ENCODE measurements around the gene HACD1. TPM values are rescaled to one million over a fixed set of nuclear protein-coding genes. Genes with fewer than 3 reads are reported as not detected.
"Not testable (repeated sequence)": the region's sequence is repeated elsewhere in the genome, so short reads cannot be mapped to it uniquely, and the experiment has no call there.

The HACD1 gene
- total RNA-seq, 2 experiments from 2014 or later = 1.7 to 2.2 TPM

GRCh38 chr10:17609523-17610079, 7.6 kb downstream of the HACD1 start:
- Mint-ChIP-seq H3K4me1 (no peaks in the 10 kb centered on the region), H3K27me3 (no peaks in the 10 kb centered on the region), H3K4me3 (no peak overlapping the region), H3K27ac (no peak overlapping the region), H3K36me3 (ENCODE audit: low read depth) (no peaks in the 10 kb centered on the region), H3K9me3 (ENCODE audit: low read depth) (no peaks in the 10 kb centered on the region)
- no peak for DNase-seq
- POLR2A ChIA-PET = no interaction called here
- intact Hi-C loops (cut with DNase I, micrococcal nuclease) = loop anchor here in 1 of 2 experiments (2.0 to 10.0 kb wide), 4 partner anchors 202 to 785 kb away; no protein-coding TSS in a partner anchor
- CTCF ChIA-PET = interaction anchor here (0.5 to 3.7 kb wide), 4 partner anchors 10 to 134 kb away, joined by 3 to 19 read pairs (median 4); no protein-coding TSS in a partner anchor
- ATAC-seq = no peak

GRCh38 chr10:17607603-17608332, 9.4 kb downstream of the HACD1 start:
- peak; percentile 14 for DNase-seq
- ChIA-PET CTCF (interaction anchor here (0.8 to 3.7 kb wide), 6 partner anchors 9 to 134 kb away, joined by 3 to 19 read pairs (median 3); partner anchors contain the start of gene HACD1), POLR2A (no interaction called here)
- no peaks in the 10 kb centered on the region for H3K4me1 Mint-ChIP-seq
- peak; percentile 86 for ATAC-seq
- no peak overlapping the region for H3K4me3 Mint-ChIP-seq
- H3K27me3 Mint-ChIP-seq = no peaks in the 10 kb centered on the region
- no peaks in the 10 kb centered on the region for H3K9me3 Mint-ChIP-seq (ENCODE audit: low read depth)
- no peak overlapping the region for H3K27ac Mint-ChIP-seq
- intact Hi-C loops (cut with DNase I, micrococcal nuclease) = loop anchor here (1.0 to 5.0 kb wide), 7 partner anchors 136 to 630 kb away; no protein-coding TSS in a partner anchor
- H3K36me3 Mint-ChIP-seq (ENCODE audit: low read depth) = no peaks in the 10 kb centered on the region

GRCh38 chr10:17607060-17607459, 10.1 kb downstream of the HACD1 start:
- no peaks in the 10 kb centered on the region for H3K36me3 Mint-ChIP-seq (ENCODE audit: low read depth)
- CTCF ChIA-PET = interaction anchor here (1.0 to 1.6 kb wide), 3 partner anchors 123 to 267 kb away, joined by 3 to 6 read pairs (median 5); no protein-coding TSS in a partner anchor

DNA sequence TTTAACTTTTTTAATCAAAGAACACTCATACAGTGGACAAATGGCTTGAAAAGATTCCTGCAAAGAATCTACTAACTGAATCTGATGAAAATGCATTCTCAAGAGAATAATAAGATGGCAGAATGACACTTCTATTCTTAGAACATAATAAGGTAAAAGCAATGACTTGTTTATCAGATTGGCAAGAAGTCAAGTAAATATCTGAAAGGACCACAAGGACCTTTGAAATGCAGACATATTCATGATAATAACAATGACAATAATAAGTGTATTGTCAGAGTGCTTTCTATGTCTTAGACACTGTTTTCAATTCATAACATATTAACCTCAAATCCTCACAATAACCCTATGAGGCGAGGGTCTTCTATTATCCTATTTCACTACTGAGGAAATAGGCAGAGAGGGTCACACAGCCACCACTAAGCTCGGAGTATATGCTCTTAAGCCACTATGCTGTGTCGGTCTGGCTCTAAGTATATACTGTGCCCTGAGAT, 10.6 kb downstream of the HACD1 start:
- intact Hi-C loops (cut with DNase I, micrococcal nuclease) = loop anchor here (1.0 to 5.0 kb wide), 7 partner anchors 137 to 631 kb away; no protein-coding TSS in a partner anchor
- H3K27me3 Mint-ChIP-seq = no peaks in the 10 kb centered on the region
- no peaks in the 10 kb centered on the region for H3K36me3 Mint-ChIP-seq (ENCODE audit: low read depth)
- ATAC-seq = no peak
- POLR2A ChIA-PET = no interaction called here
- no peak for DNase-seq
- H3K4me1 Mint-ChIP-seq = no peaks in the 10 kb centered on the region
- H3K9me3 Mint-ChIP-seq (ENCODE audit: low read depth) = no peaks in the 10 kb centered on the region
- no peak overlapping the region for H3K27ac Mint-ChIP-seq
- H3K4me3 Mint-ChIP-seq = no peak overlapping the region
- CTCF ChIA-PET = interaction anchor here (0.6 to 1.8 kb wide), 10 partner anchors 15 to 267 kb away, joined by 3 to 6 read pairs (median 4); no protein-coding TSS in a partner anchor

More at GRCh38 chr10:17607060-17607459, 10.1 kb downstream of the HACD1 start:
- no peak overlapping the region for H3K4me3 Mint-ChIP-seq
- H3K27ac Mint-ChIP-seq = no peak overlapping the region
- H3K9me3 Mint-ChIP-seq (ENCODE audit: low read depth) = no peaks in the 10 kb centered on the region
- H3K4me1 Mint-ChIP-seq = no peaks in the 10 kb centered on the region
- no peak for ATAC-seq
- POLR2A ChIA-PET = no interaction called here
- H3K27me3 Mint-ChIP-seq = no peaks in the 10 kb centered on the region
- intact Hi-C loops (cut with DNase I, micrococcal nuclease) = loop anchor here (1.0 to 5.0 kb wide), 7 partner anchors 136 to 630 kb away; no protein-coding TSS in a partner anchor
- DNase-seq = no peak

DNA sequence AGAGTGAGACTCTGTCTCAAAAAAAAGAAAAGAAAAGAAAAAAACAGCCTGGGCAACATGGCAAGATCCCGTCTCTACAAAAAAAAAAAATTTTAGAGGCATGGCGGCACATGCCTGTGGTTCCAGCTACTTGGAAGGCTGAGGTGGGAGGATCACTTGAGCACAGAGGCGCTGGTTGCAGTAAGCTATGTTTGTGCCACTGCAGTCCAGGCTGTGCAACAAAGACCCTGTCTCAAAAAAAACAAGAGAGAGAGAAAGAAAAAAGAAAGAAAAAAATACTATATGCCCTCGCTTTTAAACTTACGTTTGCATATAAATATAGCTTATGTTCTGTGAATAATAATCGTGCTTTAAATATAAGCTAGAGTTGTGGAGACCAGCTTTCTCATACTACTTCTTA, 11.2 kb downstream of the HACD1 start:
- intact Hi-C loops (cut with DNase I, micrococcal nuclease) = loop anchor here (2.0 to 5.0 kb wide), 4 partner anchors 199 to 631 kb away; no protein-coding TSS in a partner anchor
- no peaks in the 10 kb centered on the region for H3K4me1 Mint-ChIP-seq
- H3K27me3 Mint-ChIP-seq = no peaks in the 10 kb centered on the region
- DNase-seq (no peak), ATAC-seq (no peak)
- H3K27ac Mint-ChIP-seq = no peak overlapping the region
- ChIA-PET CTCF (interaction anchor here (0.6 to 1.8 kb wide), 12 partner anchors 8 to 295 kb away, joined by 3 to 6 read pairs (median 4); no protein-coding TSS in a partner anchor), POLR2A (no interaction called here)
- no peaks in the 10 kb centered on the region for H3K9me3 Mint-ChIP-seq (ENCODE audit: low read depth)
- H3K4me3 Mint-ChIP-seq = no peak overlapping the region
- H3K36me3 Mint-ChIP-seq (ENCODE audit: low read depth) = no peaks in the 10 kb centered on the region

- Mint-ChIP-seq H3K9me3 (ENCODE audit: low read depth) (no peaks in the 10 kb centered on the region), H3K27me3 (no peaks in the 10 kb centered on the region), H3K27ac (no peak overlapping the region), H3K36me3 (ENCODE audit: low read depth) (no peaks in the 10 kb centered on the region), H3K4me3 (no peak overlapping the region), H3K4me1 (no peaks in the 10 kb centered on the region)
- ChIA-PET CTCF (interaction anchor here (0.6 to 0.7 kb wide), 2 partner anchors 20 to 970 kb away, joined by 3 to 5 read pairs; no protein-coding TSS in a partner anchor), POLR2A (no interaction called here)
- no peak for DNase-seq
- intact Hi-C loops (cut with DNase I, micrococcal nuclease) = no loop called here
- no peak for ATAC-seq
Measured at GRCh38 chr10:17599089-17599488, 18.1 kb downstream of the HACD1 start.

- Mint-ChIP-seq H3K4me1 (no peaks in the 10 kb centered on the region), H3K36me3 (ENCODE audit: low read depth) (no peaks in the 10 kb centered on the region), H3K27ac (no peak overlapping the region), H3K4me3 (no peak overlapping the region), H3K9me3 (ENCODE audit: low read depth) (no peaks in the 10 kb centered on the region), H3K27me3 (no peaks in the 10 kb centered on the region)
- intact Hi-C loops (cut with DNase I, micrococcal nuclease) = no loop called here
- ChIA-PET POLR2A (no interaction called here), CTCF (interaction anchor here (0.6 to 1.1 kb wide), 5 partner anchors 8 to 146 kb away, joined by 3 to 4 read pairs (median 3); no protein-coding TSS in a partner anchor)
- no peak for ATAC-seq
- DNase-seq = no peak
Measured at GRCh38 chr10:17597386-17597785, 19.8 kb downstream of the HACD1 start.

DNA sequence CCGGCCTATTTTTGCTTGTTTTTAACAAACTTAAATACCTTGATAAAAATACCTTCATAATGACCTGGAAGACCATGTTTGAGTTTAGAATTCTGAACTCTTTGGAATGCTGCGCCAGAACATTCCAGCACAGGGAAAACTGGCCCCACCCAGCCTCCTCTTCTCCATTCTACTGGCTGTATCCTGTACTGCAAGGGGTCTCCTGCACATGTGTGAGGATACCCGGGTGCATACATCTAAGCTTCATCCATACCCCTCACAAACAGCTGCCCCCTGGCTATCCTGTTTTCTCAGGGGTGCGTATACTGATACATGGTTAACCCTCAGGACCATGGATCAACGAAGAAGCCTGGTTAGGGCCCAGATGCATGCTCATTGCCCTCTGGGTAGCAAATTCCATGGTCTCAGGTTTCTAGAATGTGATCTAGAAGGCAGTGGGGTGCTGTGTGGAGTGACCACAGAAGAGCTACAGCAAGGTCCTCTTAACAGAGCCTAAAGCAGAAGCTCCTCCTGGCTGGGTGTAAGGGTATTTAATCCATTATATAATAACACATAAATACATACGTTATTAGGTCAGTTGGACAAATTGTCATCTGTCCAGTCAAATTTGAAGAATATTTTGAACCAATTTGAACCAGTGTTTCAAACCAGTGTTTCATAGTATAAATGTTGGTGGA, 26.1 kb downstream of the HACD1 start:
- H3K27me3 Mint-ChIP-seq = no peaks in the 10 kb centered on the region
- no peak for DNase-seq
- ChIA-PET CTCF (interaction anchor here (0.6 to 1.2 kb wide), 3 partner anchors 15 to 849 kb away, joined by 3 to 4 read pairs (median 3); no protein-coding TSS in a partner anchor), POLR2A (no interaction called here)
- no peaks in the 10 kb centered on the region for H3K9me3 Mint-ChIP-seq (ENCODE audit: low read depth)
- intact Hi-C loops (cut with DNase I, micrococcal nuclease) = no loop called here
- no peaks in the 10 kb centered on the region for H3K36me3 Mint-ChIP-seq (ENCODE audit: low read depth)
- no peak overlapping the region for H3K27ac Mint-ChIP-seq
- no peak overlapping the region for H3K4me3 Mint-ChIP-seq
- H3K4me1 Mint-ChIP-seq = peaks cover 2% of the 10 kb centered on the region
- ATAC-seq = no peak

GRCh38 chr10:17589316-17589715, 27.9 kb downstream of the HACD1 start:
- H3K4me3 Mint-ChIP-seq; POLR2A ChIA-PET; CTCF ChIA-PET; H3K27ac Mint-ChIP-seq; H3K36me3 Mint-ChIP-seq (ENCODE audit: low read depth); intact Hi-C loops (cut with DNase I, micrococcal nuclease); ATAC-seq; H3K9me3 Mint-ChIP-seq (ENCODE audit: low read depth); DNase-seq; H3K4me1 Mint-ChIP-seq; H3K27me3 Mint-ChIP-seq: not testable (repeated sequence)

GRCh38 chr10:17588420-17588819, 28.8 kb downstream of the HACD1 start:
- intact Hi-C loops (cut with DNase I, micrococcal nuclease) = no loop called here
- ChIA-PET CTCF (no interaction called here), POLR2A (no interaction called here)
- ATAC-seq (no peak), DNase-seq (no peak)
- Mint-ChIP-seq H3K27me3 (peaks cover 10% of the 10 kb centered on the region), H3K9me3 (ENCODE audit: low read depth) (no peaks in the 10 kb centered on the region), H3K4me3 (no peak overlapping the region), H3K4me1 (peaks cover 2% of the 10 kb centered on the region), H3K36me3 (ENCODE audit: low read depth) (no peaks in the 10 kb centered on the region), H3K27ac (no peak overlapping the region)

DNA sequence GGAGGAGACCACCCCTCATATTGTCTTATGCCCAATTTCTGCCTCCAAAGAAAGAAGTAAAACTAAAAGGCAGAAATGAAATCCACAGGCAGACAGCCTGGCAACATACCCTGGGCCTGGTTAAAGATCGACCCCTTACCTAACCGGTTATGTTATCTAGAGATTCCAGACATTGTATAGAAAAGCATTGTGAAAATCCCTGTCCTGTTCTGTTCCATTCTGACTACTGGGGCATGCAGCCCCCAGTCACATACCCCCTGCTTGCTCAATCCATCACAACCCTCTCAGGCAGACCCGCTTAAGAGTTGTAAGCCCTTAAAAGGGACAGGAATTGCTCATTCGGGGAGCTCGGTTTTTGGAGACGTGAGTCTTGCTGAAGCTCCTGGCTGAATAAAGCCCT, 29.9 kb downstream of the HACD1 start:
- CTCF ChIA-PET; H3K4me1 Mint-ChIP-seq; H3K4me3 Mint-ChIP-seq; DNase-seq; H3K9me3 Mint-ChIP-seq (ENCODE audit: low read depth); H3K36me3 Mint-ChIP-seq (ENCODE audit: low read depth); H3K27me3 Mint-ChIP-seq; ATAC-seq; H3K27ac Mint-ChIP-seq; POLR2A ChIA-PET; intact Hi-C loops (cut with DNase I, micrococcal nuclease): not testable (repeated sequence)

Data from activated CD4-positive, alpha-beta T cell treated with anti-CD3 and anti-CD28 coated beads for 36 hours (primary cell).